G401.6 (cell line): ENCODE measurements around the gene TSC1.

Source experiments
- FAIRE-seq: peaks from 2 replicates; lab custom pipeline; 2012; peaks lifted over from hg19 to GRCh38; lab: Jason Lieb, UNC

Gene TSC1

DNA sequence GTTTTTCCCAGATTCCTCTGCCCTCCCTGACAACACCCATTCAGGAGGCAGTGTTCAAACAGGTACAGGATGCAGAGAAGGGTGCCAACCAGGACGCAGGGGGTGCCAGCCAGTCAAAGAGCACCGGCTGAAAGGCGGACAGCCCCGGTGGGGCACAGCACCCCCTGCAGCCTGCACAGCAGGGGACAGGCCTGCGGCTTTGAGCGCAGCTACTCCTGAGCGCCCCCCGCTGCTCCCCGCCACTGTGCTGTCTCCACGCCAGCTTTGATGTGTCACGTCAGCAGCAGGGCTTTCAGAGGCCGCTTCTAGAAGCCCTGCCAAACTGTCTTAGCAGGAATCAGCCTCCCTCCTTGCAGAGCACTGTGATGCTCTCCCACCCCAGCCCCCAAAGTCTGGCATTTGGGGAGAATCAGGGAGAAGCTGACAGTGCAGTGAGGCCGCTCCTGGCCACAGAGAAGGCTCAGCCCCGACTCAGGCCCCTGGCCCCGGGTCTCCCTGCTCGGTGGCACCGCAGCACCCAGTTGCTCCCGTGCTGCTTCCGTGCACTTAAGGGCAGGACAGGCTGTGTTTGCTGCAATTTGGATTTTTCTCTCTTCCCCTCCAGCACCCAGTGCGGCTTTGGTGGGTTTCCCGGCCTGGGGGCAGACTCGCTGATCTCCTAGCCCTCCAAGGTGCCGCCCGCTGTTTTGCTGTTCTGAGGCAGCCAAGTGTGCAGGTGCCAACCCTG, 86.6 kb downstream of the TSC1 start:
- no peak for FAIRE-seq

DNA sequence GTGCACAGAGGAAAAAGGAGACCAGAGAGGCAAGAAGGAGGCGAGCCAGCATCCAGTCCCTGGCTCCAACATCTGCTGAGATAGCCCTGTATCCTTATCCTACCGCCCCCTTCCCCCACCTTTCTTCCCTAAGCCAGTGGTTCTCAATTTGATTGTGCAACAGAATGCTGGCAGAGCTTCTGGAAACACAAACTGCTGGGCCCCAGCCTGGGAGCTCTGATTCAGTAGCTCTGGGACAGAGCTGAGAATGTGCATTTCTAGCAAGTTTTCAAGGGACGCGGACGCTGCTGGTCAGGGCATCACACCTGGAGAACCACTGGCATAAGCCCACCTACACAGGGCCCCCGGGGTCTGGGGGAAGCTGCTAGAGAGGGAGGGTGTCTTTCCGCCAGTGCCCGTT, 87.4 kb downstream of the TSC1 start:
- FAIRE-seq = no peak

DNA sequence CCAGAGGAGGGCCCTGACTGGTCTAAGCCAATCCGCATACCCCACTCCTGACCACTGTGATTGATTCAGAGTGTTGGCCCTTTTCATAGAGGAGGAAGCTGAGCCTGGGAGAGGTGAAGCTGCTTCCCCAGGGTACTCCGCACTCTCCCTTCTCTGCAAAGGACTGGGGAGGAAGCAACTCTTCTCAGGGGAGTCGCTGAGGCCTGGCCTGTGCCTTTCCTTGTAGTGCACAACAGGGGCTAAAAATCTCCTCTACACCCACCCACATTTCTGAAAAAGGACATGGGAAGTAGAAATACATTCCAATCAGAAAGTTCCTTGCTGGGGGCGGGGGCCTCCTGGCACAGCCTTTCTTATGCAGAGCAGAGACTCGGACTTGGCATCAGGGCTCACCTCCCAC, 88.5 kb downstream of the TSC1 start:
- no peak for FAIRE-seq

DNA sequence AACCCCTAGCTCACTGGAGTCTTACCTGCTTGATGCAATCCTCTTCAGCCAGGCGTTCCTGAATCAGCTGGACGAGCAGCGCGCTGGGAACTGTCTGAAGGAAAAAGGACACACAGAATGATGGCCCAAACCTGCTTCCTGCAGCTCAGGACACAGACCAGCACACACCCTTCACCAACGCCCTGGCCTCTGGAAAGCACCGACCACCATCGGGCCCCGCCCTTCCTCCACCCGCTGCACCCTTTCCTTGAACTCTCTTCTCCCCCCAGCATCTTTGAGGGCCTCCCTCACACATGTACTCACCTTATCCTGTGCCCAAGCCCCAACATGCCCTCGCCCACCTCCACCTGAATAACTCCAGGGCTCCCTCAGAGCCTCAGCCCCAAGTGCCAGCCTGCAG, 89.6 kb downstream of the TSC1 start:
- FAIRE-seq = no peak

DNA sequence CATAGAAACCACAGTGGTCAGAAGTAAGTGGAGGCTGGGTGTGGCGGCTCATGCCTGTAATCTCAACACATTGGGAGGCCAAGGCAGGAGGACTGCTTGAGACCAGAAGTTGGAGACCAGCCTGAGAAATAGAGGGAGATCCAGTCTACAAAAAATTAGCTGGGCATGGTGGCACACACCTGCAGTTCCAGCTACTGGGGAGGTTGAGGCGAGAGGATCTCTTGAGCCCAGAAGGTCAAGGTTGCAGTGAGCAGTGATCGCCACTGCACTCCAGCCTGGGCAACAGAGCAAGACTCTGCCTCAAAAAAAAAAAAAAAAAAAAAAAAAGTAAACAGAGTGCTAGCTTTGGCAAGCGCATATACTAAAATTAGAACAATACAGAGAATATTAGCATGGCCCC, 90.9 kb downstream of the TSC1 start:
- FAIRE-seq = no peak

DNA sequence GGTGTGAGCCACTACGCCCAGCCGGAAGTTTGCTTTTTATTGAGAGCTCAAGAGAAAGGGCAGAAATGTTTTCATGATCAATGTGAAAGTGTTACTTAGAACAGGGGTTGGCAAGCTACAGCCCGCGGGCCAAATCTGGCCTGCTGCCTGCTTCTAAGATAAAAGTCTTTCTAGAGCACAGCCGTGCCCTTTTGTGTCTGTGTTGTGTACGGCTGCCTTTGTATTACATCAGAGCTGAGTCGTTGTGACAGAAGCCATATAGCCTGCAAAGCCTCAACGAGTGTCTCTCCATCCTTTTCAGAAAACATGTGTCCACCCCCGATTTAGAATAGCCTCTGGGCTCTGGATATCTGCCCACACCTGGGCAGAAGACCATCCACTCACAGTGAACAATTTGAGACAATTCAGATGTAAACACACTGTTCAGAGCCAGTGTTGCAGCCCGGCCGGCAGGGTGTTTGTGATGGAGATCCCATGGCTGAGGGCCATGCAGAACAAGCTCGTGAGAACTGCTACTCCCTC, 95.2 kb downstream of the TSC1 start:
- no peak for FAIRE-seq

DNA sequence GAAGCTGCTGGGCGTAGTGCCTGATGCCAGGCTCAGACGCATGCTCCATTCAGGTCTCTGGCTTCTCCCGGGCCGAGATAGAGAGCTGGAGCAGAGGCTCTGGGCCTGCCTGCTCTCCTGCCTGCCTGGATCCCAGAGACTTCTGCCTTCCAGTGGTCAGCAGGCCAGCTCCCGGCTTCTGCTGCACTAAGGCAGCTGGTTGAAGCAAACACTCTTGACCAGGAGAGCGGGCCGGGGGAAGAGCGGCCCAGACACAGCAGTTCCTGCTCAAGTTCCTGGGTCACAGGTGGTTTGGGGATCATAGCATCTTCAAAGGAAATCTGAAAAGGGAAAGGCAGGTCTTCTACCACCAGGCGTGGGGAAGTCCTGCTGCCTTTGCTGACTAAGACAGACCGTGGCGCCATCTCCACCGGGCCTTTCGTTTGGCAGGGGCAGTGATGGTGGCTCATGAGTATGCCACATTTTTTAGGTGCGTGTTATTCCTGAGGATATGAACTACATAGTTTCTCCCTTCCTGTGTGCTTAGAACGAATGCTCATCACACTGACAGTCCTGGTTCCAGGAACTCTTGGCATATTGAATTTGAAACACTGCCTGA, 97.4 kb downstream of the TSC1 start:
- no peak for FAIRE-seq

DNA sequence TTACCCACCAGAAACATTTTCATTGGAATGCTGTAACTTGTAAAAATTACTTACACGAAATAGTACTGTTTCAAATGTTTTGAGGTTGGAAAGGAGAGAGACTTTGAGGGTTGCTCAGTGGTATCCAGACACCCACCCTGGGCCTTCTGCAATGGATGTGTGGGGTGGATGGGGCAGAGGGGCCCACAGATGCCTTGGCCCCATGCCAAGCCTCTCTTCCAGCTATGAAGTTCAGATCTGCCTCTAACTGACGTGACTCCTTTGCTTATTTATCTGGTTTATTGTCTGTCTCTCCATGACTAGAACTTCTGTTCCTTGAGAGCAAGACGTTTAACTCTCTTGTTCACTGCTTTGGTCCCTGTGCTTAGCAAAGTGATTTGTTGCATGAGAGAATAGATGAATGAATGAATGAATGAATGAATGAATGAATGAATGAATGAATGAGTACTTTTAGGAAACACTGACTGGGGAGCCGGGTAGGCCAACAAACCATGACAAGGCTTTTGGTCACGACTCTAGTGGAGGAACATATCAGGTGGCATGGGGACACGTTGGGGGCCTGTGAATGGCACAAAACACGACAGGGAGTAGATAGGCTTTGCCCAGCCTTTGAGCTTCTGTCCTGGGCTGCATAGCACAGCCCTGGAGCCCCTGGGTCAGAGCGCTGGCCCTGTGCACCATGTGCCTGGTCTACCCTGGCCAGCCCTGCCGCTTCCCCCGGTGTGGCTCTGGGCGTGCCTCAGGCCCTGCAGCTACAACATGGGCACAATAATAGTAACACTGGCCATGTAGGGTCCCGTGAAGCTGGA, 98.1 kb downstream of the TSC1 start:
- no peak for FAIRE-seq

DNA sequence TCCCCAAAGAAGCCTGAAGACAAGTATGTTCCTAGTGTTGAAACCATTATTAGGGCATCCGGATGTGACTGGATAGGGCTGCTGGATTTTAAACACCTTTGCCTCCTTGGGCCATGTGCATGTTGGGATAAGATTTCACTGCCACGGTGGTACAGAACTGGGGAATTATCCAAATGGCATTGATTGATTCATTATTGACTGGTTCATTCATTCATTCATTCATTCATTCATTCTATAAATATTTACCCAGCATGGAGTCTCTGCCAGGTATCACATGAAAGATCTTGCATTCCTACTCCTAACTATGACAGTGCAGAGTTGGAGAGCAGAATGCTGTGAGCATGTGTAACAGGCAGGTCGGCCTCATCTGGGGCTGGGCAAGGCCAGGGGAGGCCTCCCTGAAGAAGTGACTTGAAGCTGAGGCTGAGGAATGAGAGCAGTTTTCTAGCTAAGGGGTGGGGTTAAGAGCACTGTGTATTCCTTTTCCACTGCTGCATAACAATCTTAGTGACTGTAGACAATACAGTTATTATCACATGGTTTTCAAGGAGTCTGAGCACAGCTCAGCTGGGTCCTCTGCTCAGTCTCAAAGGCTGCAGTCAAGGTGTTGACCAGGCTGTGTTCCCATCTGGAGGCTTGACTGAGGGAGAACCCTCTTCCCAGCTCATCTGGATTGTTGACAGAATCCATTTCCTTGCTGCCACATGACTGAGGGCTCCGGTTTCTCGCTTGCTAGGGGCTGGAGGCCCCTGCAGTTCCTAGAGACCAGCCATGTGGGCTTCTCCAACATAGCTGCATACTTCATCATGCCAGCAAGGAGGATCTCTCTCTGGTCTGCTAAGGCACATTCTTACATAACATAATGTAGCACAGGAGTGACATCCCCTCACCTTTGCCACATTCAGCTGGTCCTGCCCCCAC, 102.0 kb downstream of the TSC1 start:
- no peak for FAIRE-seq
